Measurements from ENCODE around the gene SLF2.

SLF2 gene

DNA sequence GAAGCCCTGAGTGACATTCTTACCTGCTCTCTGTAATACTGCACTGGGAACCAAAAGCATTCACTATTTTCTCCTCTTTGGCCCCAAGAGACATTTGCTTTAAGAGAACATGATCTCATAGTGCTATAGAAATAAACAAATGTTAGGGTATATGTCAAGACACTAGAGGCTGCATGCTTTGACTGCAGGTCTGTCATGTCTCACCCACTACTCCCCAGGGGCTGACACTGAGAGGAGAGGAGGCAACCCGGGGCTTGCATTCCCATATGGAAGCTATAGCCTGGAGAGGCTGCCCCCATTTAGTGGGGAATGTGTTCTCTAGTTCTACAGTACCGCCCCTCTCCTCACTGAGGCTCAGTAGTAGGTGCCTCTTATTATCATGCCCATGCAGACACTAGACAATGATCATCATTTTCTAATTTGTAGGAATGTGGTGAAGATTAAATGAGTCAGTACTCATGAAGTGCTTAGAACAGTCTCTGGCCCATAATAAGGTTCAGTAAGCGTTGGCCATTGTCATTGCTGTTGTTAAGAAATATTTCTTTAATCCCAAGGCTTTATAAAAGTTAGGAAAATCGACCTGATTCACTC is 4.9 kb upstream of the SLF2 start:
- Histone ChIP-seq H3K27ac (ENCODE audit: low read length) (no peak overlapping the region), H3K27me3 (replicated peaks; ENCODE audit: insufficient read depth, low read length) (peaks cover 58% of the 10 kb centered on the region), H3K79me2 (ENCODE audit: low read length) (peaks cover under 1% of the 10 kb centered on the region), H3K36me3 (replicated peaks; ENCODE audit: insufficient read depth, low read length) (no peaks in the 10 kb centered on the region), H2AFZ (ENCODE audit: low read length) (no peak overlapping the region), H3K9me3 (replicated peaks; ENCODE audit: insufficient read depth, low read length) (no peaks in the 10 kb centered on the region), H3K4me3 (ENCODE audit: low read length) (no peak overlapping the region), H3K9ac (ENCODE audit: low read length) (no peak overlapping the region), H3K9me2 (replicated peaks; ENCODE audit: insufficient read depth, low read length) (no peaks in the 10 kb centered on the region), H3K4me2 (ENCODE audit: low read depth, low read length) (no peak overlapping the region), H3K4me1 (ENCODE audit: low read length) (peaks cover 16% of the 10 kb centered on the region), H4K20me1 (ENCODE audit: insufficient read depth, low read length) (no peaks in the 10 kb centered on the region), H3F3A (ENCODE audit: insufficient read depth, low read length) (peaks cover 5% of the 10 kb centered on the region; the same call in 1 of the 2 replicates)
- DNase-seq = no peak
- TF ChIP-seq EZH2phosphoT487 (IDR thresholded peaks at IDR 0.05; ENCODE audit: low read length) (no peak), EZH2 (optimal IDR thresholded peaks at IDR 0.05; ENCODE audit: low read depth, low read length) (no peak)
- TF ChIP-seq, protein P1, sequence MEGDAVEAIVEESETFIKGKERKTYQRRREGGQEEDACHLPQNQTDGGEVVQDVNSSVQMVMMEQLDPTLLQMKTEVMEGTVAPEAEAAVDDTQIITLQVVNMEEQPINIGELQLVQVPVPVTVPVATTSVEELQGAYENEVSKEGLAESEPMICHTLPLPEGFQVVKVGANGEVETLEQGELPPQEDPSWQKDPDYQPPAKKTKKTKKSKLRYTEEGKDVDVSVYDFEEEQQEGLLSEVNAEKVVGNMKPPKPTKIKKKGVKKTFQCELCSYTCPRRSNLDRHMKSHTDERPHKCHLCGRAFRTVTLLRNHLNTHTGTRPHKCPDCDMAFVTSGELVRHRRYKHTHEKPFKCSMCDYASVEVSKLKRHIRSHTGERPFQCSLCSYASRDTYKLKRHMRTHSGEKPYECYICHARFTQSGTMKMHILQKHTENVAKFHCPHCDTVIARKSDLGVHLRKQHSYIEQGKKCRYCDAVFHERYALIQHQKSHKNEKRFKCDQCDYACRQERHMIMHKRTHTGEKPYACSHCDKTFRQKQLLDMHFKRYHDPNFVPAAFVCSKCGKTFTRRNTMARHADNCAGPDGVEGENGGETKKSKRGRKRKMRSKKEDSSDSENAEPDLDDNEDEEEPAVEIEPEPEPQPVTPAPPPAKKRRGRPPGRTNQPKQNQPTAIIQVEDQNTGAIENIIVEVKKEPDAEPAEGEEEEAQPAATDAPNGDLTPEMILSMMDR (IDR thresholded peaks at IDR 0.05; ENCODE audit: low read length) = no peak

DNA sequence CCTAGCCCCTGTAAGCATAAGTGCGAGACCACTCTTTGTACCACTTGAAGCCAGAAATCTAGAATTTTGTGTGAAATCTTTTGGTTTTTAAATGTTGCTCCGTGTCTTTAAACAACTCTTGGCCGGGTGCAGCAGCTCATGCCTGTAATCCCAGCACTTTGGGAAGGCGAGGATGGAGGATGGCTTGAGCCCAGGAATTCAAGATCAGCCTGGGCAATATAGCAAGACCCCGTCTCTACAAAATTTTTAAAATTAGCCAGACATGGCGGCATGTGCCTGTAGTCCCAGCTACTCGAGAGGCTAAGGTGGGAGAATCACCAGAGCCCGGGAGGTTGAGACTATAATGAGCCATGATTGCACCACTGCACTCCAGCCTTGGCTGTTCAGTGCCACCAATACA is 4.4 kb upstream of the SLF2 start:
- peaks cover 16% of the 10 kb centered on the region for H3K4me1 ChIP-seq (ENCODE audit: low read length)
- TF ChIP-seq EZH2 (optimal IDR thresholded peaks at IDR 0.05; ENCODE audit: low read depth, low read length) (no peak), EZH2phosphoT487 (IDR thresholded peaks at IDR 0.05; ENCODE audit: low read length) (no peak)
- TF ChIP-seq, protein P1 (IDR thresholded peaks at IDR 0.05; ENCODE audit: low read length) = no peak

DNA sequence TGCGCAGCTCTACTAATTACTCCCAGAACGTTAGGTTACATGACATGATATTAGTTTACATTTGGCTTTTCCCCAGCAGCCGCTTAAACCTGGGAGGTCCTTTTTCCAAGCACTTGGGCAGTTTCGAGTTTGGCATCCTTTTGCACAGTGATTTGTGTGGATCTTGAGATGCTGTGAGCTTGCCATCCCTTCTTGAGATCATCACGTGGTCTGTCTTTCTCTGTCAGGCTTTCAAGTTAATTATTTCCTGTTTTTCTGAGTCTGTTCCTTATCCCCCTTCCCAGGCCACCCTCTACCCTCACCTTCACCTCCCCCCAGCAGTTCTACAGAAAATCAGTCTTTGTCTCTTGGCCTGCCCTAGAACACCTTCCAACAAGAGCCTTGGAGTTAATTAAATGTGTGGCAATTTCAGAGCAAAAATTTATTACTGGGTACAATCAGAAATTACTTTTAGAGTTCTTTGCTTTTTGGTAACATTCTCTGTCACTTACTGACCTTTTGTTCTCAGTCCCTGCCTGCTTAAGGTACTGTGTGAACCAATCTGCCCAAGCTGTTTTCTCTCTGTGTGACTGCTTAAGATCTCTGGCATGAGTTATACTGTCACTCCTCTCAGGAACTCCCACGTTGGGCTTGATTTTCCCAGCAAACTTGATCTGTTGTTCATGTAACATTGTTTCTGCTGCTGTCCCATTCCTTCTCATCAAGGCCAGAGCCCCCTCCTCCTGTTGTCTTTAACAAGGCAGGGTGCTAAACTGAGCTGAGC is 3.1 kb upstream of the SLF2 start:
- no peak for TF ChIP-seq EZH2phosphoT487 (IDR thresholded peaks at IDR 0.05; ENCODE audit: low read length)
- TF ChIP-seq, protein P1 (IDR thresholded peaks at IDR 0.05; ENCODE audit: low read length) = no peak
- TF ChIP-seq EZH2 (optimal IDR thresholded peaks at IDR 0.05; ENCODE audit: low read depth, low read length) = no peak
- Histone ChIP-seq H3K36me3 (replicated peaks; ENCODE audit: insufficient read depth, low read length) (no peaks in the 10 kb centered on the region), H2AFZ (ENCODE audit: low read length) (no peak overlapping the region), H3K4me3 (ENCODE audit: low read length) (no peak overlapping the region), H3K9ac (ENCODE audit: low read length) (no peak overlapping the region), H3K27ac (ENCODE audit: low read length) (no peak overlapping the region), H3K4me1 (ENCODE audit: low read length) (peaks cover 18% of the 10 kb centered on the region), H3K79me2 (ENCODE audit: low read length) (peaks cover 19% of the 10 kb centered on the region), H3F3A (ENCODE audit: insufficient read depth, low read length) (peaks cover 3% of the 10 kb centered on the region; the same call in 1 of the 2 replicates), H3K4me2 (ENCODE audit: low read depth, low read length) (no peak overlapping the region), H3K9me2 (replicated peaks; ENCODE audit: insufficient read depth, low read length) (no peaks in the 10 kb centered on the region), H4K20me1 (ENCODE audit: insufficient read depth, low read length) (0 out of 2 replicates have a peak, but pooled peaks cover 6% of the 10 kb centered on the region), H3K27me3 (replicated peaks; ENCODE audit: insufficient read depth, low read length) (peaks cover 40% of the 10 kb centered on the region), H3K9me3 (replicated peaks; ENCODE audit: insufficient read depth, low read length) (no peaks in the 10 kb centered on the region)
- DNase-seq = no peak

More for the DNA sequence above, 4.4 kb upstream of the SLF2 start:
- Histone ChIP-seq H3K27me3 (replicated peaks; ENCODE audit: insufficient read depth, low read length) (peaks cover 53% of the 10 kb centered on the region), H4K20me1 (ENCODE audit: insufficient read depth, low read length) (no peaks in the 10 kb centered on the region), H2AFZ (ENCODE audit: low read length) (no peak overlapping the region), H3K9ac (ENCODE audit: low read length) (no peak overlapping the region), H3K9me3 (replicated peaks; ENCODE audit: insufficient read depth, low read length) (no peaks in the 10 kb centered on the region), H3F3A (ENCODE audit: insufficient read depth, low read length) (peaks cover 5% of the 10 kb centered on the region; the same call in 1 of the 2 replicates), H3K4me3 (ENCODE audit: low read length) (no peak overlapping the region), H3K27ac (ENCODE audit: low read length) (no peak overlapping the region), H3K4me2 (ENCODE audit: low read depth, low read length) (no peak overlapping the region), H3K36me3 (replicated peaks; ENCODE audit: insufficient read depth, low read length) (no peaks in the 10 kb centered on the region), H3K9me2 (replicated peaks; ENCODE audit: insufficient read depth, low read length) (no peaks in the 10 kb centered on the region), H3K79me2 (ENCODE audit: low read length) (peaks cover 6% of the 10 kb centered on the region)
- no peak for DNase-seq
